Endothelial cell of umbilical vein (primary cell): ENCODE results near the gene DNAH1. TPM values are rescaled to one million over a fixed set of nuclear protein-coding genes. Genes with fewer than 3 reads are reported as not detected.
A peak's percentile ranks its signal among the peaks of the same experiment; 100 is the strongest.
"Not testable (repeated sequence)": the region's sequence is repeated elsewhere in the genome, so short reads cannot be mapped to it uniquely, and the experiment has no call there.

Experiments used
- BruUV-seq: library from RNA; stranded (reverse); fragments of 400-500 nt; replicated peaks from 2 replicates; lab custom pipeline; 2021; lab: Mats Ljungman, UMichigan
- CTCF ChIA-PET: fragments of 300-600, 350-600 bp; sonication (Branson Sonifier 250); formaldehyde crosslinking; loops from one replicate; lab custom pipeline; 2021; ENCODE audit warnings: antibody characterized with exemption, inconsistent platforms; lab: Charles Lee
- POLR2A ChIA-PET: fragments of 300-600, 350-600 bp; sonication (Branson Sonifier 250); formaldehyde crosslinking; loops from one replicate; lab custom pipeline; 2021; ENCODE audit warnings: antibody characterized with exemption, inconsistent platforms; lab: Charles Lee
- DNase-seq: peaks from one replicate; pipeline ENCODE4 v3.0.0-alpha.2; 2011; ENCODE audit warnings: low read depth, low spot score
- FAIRE-seq: peaks from 2 replicates; lab custom pipeline; 2011; peaks lifted over from hg19 to GRCh38; lab: Jason Lieb, UNC
- H2AFZ ChIP-seq: 2 replicates; pipeline ENCODE4 v1.6.0; 2012; ENCODE audit warnings: low read depth, low read length, control low read depth, inconsistent platforms
- H3K27ac ChIP-seq: 2 replicates; pipeline ENCODE4 v1.5.1; 2011; ENCODE audit warnings: low read depth, mild to moderate bottlenecking, control low read depth, low read length, moderate library complexity; ENCODE audit not compliant: insufficient read depth
- H3K27me3 ChIP-seq, 2 experiments: 2 replicates each; pipeline versions ENCODE4 v1.6.0 to v1.6.1; 2011; ENCODE audit warnings: low read length in 2 of 2, mixed read lengths in 1 of 2; ENCODE audit not compliant: control insufficient read depth in 2 of 2, insufficient read depth in 2 of 2
- H3K36me3 ChIP-seq, 2 experiments: 2 replicates in 1 of 2; 3 replicates in 1 of 2; pipeline ENCODE4 v1.5.1; 2011; ENCODE audit warnings: low read length in 2 of 2, mild to moderate bottlenecking in 1 of 2, moderate library complexity in 1 of 2; ENCODE audit not compliant: control insufficient read depth in 2 of 2, insufficient read depth in 2 of 2; ENCODE audit errors: extremely low read depth in 1 of 2
- H3K4me1 ChIP-seq: 3 replicates; pipeline ENCODE4 v1.5.1; 2011; ENCODE audit warnings: mild to moderate bottlenecking, low read length; ENCODE audit not compliant: control insufficient read depth, insufficient read depth; ENCODE audit errors: extremely low read depth
- H3K4me2 ChIP-seq: 2 replicates; pipeline ENCODE4 v1.6.1; 2011; ENCODE audit warnings: low read length, control low read depth, mixed read lengths; ENCODE audit not compliant: insufficient read depth
- H3K4me3 ChIP-seq, 3 experiments: fragments of 200-600 bp in 1 of 3; sonication (generic), shearing (Covaris generic) in 1 of 3; replicated peaks in 1 of 3; 2 replicates each; pipeline ENCODE4 v1.5.1; 2011 to 2016; ENCODE audit warnings: control low read depth in 3 of 3, low read length in 3 of 3, mild to moderate bottlenecking in 2 of 3, inconsistent platforms in 1 of 3, low read depth in 1 of 3, moderate library complexity in 1 of 3; ENCODE audit not compliant: insufficient read depth in 1 of 3
- H3K79me2 ChIP-seq: 2 replicates; pipeline ENCODE4 v1.6.0; 2012; ENCODE audit warnings: low read length, inconsistent platforms; ENCODE audit not compliant: control insufficient read depth, insufficient read depth
- H3K9ac ChIP-seq: replicated peaks from 2 replicates; pipeline ENCODE3; 2011; ENCODE audit warnings: low read length, control low read depth; ENCODE audit not compliant: insufficient read depth; ENCODE audit errors: extremely low read depth
- H3K9me1 ChIP-seq: replicated peaks from 3 replicates; pipeline ENCODE4 v1.6.0; 2011; ENCODE audit warnings: mild to moderate bottlenecking, low read length; ENCODE audit not compliant: control insufficient read depth, insufficient read depth; ENCODE audit errors: extremely low read depth
- H3K9me3 ChIP-seq: replicated peaks from 2 replicates; pipeline ENCODE4 v1.5.1; 2012; ENCODE audit warnings: low read length, inconsistent platforms; ENCODE audit not compliant: control insufficient read depth, insufficient read depth
- H4K20me1 ChIP-seq: replicated peaks from 2 replicates; pipeline ENCODE3; 2011; ENCODE audit warnings: mild to moderate bottlenecking, low read length; ENCODE audit not compliant: control insufficient read depth, insufficient read depth; ENCODE audit errors: extremely low read depth
- JUN ChIP-seq: IDR thresholded peaks from 2 replicates; pipeline ENCODE4 v1.6.1; 2011; ENCODE audit warnings: borderline replicate concordance, low read depth; ENCODE audit not compliant: insufficient read length, insufficient read depth
- MAX ChIP-seq: IDR thresholded peaks from 2 replicates; pipeline ENCODE4 v1.6.1; 2011; ENCODE audit not compliant: insufficient read depth, insufficient read length
- dilution Hi-C: fragments of 300-500 bp; cut with MboI; formaldehyde crosslinking; loops from one replicate; pipeline ENCODE4 v1.15.0; 2019; ENCODE audit warnings: low sequenced_read_pairs; ENCODE audit not compliant: extremely low pct_ligation_motif_present
- intact Hi-C: fragments of 100-400 bp; cut with micrococcal nuclease; formaldehyde crosslinking; loops from one replicate; pipeline ENCODE4 v1.10.0; 2022
- polyA plus RNA-seq, 4 experiments: library from polyadenylated mRNA; depleted of rRNA in 3 of 4; stranded (reverse) in 3 of 4; unstranded in 1 of 4; fragments of >200 nt; gene quantifications; 2 replicates each; pipeline versions ENCODE4 v1.2.1 to v1.2.3, GENCODE V29; 2011 to 2012; ENCODE audit warnings: missing spikeins in 1 of 4
- total RNA-seq: library from RNA; stranded (reverse); gene quantifications from 2 replicates; pipeline ENCODE4 v1.2.3, GENCODE V29; 2021

The DNAH1 gene
- total and polyA plus RNA-seq, 2 donors (not counting 3 experiments of a cell fraction or from before 2014, with no cell fraction given) = 5.8 to 6.0 TPM

GRCh38 chr3:52270252-52270754 lies 45.8 kb upstream of the DNAH1 start:
- no TSS peak for BruUV-seq
- intact Hi-C loops = loop anchor here (1.0 kb wide), 2 partner anchors 8 to 11 kb away; partner anchors contain the start of gene WDR82
- peak overlapping the region; percentile 66 for H3K27ac ChIP-seq

GRCh38 chr3:52272172-52272571 lies 43.9 kb upstream of the DNAH1 start:
- intact Hi-C loops, dilution Hi-C loops, H3K27me3 ChIP-seq, POLR2A ChIA-PET, BruUV-seq, H4K20me1 ChIP-seq, H3K9ac ChIP-seq, FAIRE-seq, H2AFZ ChIP-seq, H3K9me3 ChIP-seq, H3K9me1 ChIP-seq, H3K4me3 ChIP-seq, DNase-seq, H3K4me2 ChIP-seq, H3K27ac ChIP-seq: not testable (repeated sequence)
- peaks cover 52% of the 10 kb centered on the region for H3K4me1 ChIP-seq
- CTCF ChIA-PET = interaction anchor here (2.0 kb wide), 1 partner anchor 67 kb away, joined by 11 read pairs; no protein-coding TSS in a partner anchor
- peaks cover 94% of the 10 kb centered on the region for H3K79me2 ChIP-seq
- H3K36me3 ChIP-seq = peaks cover 6 to 16% of the 10 kb centered on the region in 2 experiments

More at GRCh38 chr3:52270252-52270754, 45.8 kb upstream of the DNAH1 start:
- Histone ChIP-seq H3K9me3 (no peaks in the 10 kb centered on the region), H2AFZ (no peak overlapping the region), H3K9ac (peak overlapping the region; percentile 5), H3K4me3 (no peak overlapping the region), H4K20me1 (peaks cover 5% of the 10 kb centered on the region), H3K4me1 (peaks cover 38% of the 10 kb centered on the region), H3K9me1 (no peaks in the 10 kb centered on the region), H3K79me2 (peaks cover 88% of the 10 kb centered on the region), H3K27me3 (no peaks in the 10 kb centered on the region), H3K36me3 (peaks cover 10 to 25% of the 10 kb centered on the region in 2 experiments), H3K4me2 (peak overlapping the region; percentile 11)
- peak; percentile 81 for FAIRE-seq
- DNase-seq = peak; percentile 93
- ChIA-PET POLR2A (no interaction called here), CTCF (interaction anchor here (1.7 to 2.6 kb wide), 4 partner anchors 12 to 69 kb away, joined by 6 to 13 read pairs (median 9); no protein-coding TSS in a partner anchor)
- dilution Hi-C loops = no loop called here
- TF ChIP-seq JUN = peak; percentile 16
- TF ChIP-seq MAX = no peak
